ENCODE results near the gene BHLHE40.
"Not testable (repeated sequence)": the region's sequence is repeated elsewhere in the genome, so short reads cannot be mapped to it uniquely, and the experiment has no call there.

BHLHE40 gene

DNA sequence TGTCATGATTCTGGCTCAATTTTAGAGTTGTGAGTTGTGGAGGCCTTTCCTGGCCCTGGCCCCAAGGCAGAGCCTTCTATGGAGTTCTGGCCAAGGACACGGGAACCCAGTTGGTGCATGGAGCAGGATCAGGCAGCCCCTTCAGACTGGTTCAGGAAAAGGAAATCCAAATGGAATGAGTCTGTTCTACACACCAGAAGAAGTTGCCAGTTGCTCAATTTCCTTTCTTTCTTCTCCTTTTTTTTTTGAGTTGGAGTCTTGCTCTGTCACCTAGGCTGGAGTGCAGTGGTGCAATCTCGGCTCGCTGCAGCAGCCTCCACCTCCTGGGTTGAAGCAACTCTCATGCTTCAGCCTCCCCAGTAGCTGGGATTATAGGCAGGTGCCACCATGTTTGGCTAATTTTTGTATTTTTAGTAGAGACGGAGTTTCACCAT is 28.9 kb upstream of the BHLHE40 start:
- no peak for DNase-seq
- Mint-ChIP-seq H3K27ac (peak overlapping the region; percentile 53), H3K4me3 (no peak overlapping the region), H3K4me1 (no peaks in the 10 kb centered on the region), H3K27me3 (no peaks in the 10 kb centered on the region), H3K36me3 (no peaks in the 10 kb centered on the region), H3K9me3 (no peaks in the 10 kb centered on the region)
- CTCF ChIA-PET = no interaction called here

DNA sequence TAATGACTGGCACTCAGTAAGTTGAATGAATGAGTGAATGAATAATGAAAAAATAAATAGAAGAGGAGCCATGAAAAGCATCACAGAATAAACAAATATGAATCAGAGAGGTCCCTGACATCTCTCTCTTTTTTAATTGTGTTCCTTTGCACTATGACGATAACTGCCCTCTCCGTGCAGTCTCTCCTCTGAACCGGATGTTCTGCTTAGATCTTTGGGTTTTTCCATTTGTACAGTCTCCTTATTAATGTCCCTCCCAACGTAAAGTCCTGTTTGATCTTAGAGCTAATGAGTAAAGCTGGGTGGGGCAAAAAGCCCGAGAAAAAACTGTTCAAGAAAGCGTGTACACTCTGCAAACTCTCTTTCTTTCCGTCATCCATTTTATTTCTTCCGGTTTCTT is 28.3 kb upstream of the BHLHE40 start:
- Mint-ChIP-seq H3K36me3 (no peaks in the 10 kb centered on the region), H3K4me3 (no peak overlapping the region), H3K9me3 (no peaks in the 10 kb centered on the region), H3K27me3 (peaks cover 3% of the 10 kb centered on the region), H3K4me1 (no peaks in the 10 kb centered on the region), H3K27ac (no peak overlapping the region)
- no peak for DNase-seq
- CTCF ChIA-PET = no interaction called here

DNA sequence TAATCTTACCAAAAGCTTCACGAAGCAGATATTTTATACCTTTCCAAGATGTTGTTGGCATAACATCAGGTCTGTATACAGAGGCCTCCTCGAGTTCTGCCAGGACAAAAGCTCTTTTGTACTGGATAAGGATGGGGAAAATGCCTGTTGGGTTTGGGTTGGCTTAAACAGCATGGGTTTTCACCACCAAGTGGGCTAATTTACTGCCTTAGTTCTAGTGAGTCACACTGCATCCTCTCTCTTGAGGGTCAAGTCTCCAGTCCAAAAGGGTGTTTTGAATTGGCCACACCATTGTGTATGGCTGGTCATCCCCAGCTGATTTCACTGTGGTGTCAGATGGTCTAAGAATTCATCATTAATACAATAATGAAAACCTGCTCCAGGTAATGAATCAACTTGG is 26.1 kb upstream of the BHLHE40 start:
- CTCF ChIA-PET = no interaction called here
- Mint-ChIP-seq H3K36me3 (peaks cover 8% of the 10 kb centered on the region), H3K27me3 (peaks cover 10% of the 10 kb centered on the region), H3K4me1 (no peaks in the 10 kb centered on the region), H3K9me3 (peaks cover 10% of the 10 kb centered on the region), H3K4me3 (no peak overlapping the region), H3K27ac (no peak overlapping the region)
- DNase-seq = no peak

DNA sequence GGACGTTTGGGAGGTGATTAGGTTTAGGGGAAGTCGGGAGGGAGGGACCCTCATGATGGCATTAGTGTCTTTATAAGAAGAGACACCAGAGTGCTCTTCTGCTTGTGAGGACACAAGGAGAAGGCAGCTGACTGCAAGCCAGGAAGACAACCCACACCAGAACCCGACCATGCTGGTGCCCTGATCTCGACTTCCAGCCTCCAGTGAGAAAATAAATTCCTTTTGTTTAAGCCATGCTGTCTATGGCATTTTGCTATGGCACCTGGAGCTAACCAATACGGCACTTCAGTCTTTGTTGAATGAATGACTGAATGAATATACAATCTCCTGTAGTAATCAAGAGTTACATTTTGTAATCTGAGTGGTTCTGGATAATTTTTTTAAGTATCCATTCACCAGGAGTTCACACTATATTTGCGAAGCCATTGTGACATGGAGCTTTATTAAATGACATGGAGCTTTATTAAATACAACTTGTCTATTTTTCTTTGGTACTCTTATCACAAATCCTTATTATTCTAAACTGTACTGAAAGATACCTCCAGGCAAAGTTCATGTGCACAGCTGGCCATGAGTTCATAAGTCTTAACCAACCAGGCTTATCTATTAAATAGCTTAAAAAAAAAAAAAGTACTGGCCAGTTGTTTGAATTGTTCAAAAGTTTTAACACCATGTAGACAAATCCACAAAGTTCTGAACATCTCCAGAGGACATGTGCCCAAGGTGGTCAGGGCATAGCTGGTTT is 24.8 kb upstream of the BHLHE40 start:
- Mint-ChIP-seq H3K4me3 (no peak overlapping the region), H3K9me3 (peaks cover 18% of the 10 kb centered on the region)
- CTCF ChIA-PET = interaction anchor here (0.7 kb wide), 1 partner anchor 69 kb away, joined by 4 read pairs; no protein-coding TSS in a partner anchor

DNA sequence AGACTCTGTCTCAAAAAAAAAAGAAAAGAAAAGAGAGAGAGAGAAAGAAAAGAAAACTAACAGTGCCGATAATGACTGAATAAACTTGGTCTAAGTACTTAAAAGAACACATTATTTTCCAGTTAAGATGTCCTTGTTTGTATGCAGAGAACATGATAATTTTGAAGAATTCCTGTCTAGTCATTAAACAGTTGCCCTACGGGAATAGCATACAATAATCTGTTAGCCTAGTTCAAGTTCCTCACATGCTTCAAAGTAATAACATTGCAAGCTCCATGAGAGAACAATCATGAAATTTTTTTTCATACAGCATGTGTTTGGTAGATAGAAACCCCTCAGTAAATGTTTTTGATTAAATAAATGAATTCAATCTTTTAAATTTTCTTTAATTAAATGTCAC is 23.1 kb upstream of the BHLHE40 start:
- CTCF ChIA-PET = interaction anchor here (1.3 kb wide), 1 partner anchor 20 kb away, joined by 4 read pairs; no protein-coding TSS in a partner anchor
- H3K4me3 Mint-ChIP-seq = no peak overlapping the region
- peaks cover 18% of the 10 kb centered on the region for H3K9me3 Mint-ChIP-seq
- H3K27ac Mint-ChIP-seq = no peak overlapping the region
- no peak for DNase-seq
- peaks cover 17% of the 10 kb centered on the region for H3K36me3 Mint-ChIP-seq
- H3K27me3 Mint-ChIP-seq = peaks cover 14% of the 10 kb centered on the region
- no peaks in the 10 kb centered on the region for H3K4me1 Mint-ChIP-seq

More for the DNA sequence above, 24.8 kb upstream of the BHLHE40 start:
- Mint-ChIP-seq H3K27me3 (peaks cover 14% of the 10 kb centered on the region), H3K36me3 (peaks cover 17% of the 10 kb centered on the region), H3K27ac (no peak overlapping the region), H3K4me1 (no peaks in the 10 kb centered on the region)
- no peak for DNase-seq

DNA sequence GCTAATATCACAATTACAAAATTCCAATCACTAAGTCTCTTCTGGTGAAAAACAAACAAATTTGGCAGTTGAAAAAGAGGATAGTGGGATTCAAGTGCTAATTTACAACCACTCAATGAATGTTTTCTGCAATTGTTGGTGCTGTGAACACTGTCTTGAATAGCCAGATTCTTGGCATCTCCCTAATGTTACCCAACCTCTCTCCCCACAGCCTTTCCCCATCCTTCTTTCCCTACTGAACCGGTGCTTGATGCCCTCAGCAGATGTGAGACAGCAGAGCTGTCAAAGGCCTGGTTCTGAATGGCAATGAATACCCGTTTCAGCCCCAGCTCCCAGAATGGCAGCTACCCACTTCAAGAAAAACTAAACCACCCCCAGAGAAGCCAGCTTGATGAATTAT is 22.5 kb upstream of the BHLHE40 start:
- Mint-ChIP-seq H3K4me3 (no peak overlapping the region), H3K27me3 (peaks cover 14% of the 10 kb centered on the region), H3K27ac (no peak overlapping the region), H3K9me3 (peaks cover 18% of the 10 kb centered on the region), H3K4me1 (no peaks in the 10 kb centered on the region), H3K36me3 (peaks cover 17% of the 10 kb centered on the region)
- DNase-seq = no peak
- CTCF ChIA-PET = interaction anchor here (1.3 kb wide), 1 partner anchor 19 kb away, joined by 4 read pairs; no protein-coding TSS in a partner anchor

DNA sequence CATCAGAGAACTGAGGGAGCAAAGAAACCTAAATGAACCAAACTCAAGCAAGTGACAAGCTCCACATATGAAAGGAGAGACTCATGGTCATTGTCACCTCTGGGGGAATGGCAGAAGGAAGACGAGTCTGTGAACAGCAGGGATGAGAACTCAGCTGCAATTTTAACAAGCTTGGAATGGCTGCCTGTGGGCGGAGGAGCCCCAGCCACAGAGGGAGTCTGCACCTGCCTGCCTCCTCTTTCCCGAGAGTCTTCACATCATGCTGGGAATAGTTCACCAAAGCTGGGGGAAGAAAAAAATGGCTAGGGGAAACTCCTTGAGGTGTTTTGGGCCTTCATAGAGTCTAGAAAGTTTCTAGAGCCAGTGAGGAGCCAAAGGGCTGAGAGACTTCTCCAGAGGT is 21.3 kb upstream of the BHLHE40 start:
- Mint-ChIP-seq H3K4me1 (no peaks in the 10 kb centered on the region), H3K27ac (no peak overlapping the region), H3K27me3 (peaks cover 14% of the 10 kb centered on the region), H3K36me3 (peaks cover 17% of the 10 kb centered on the region), H3K9me3 (peaks cover 18% of the 10 kb centered on the region), H3K4me3 (no peak overlapping the region)
- DNase-seq = no peak
- CTCF ChIA-PET = interaction anchor here (0.9 to 1.5 kb wide), 2 partner anchors 18 to 68 kb away, joined by 3 to 6 read pairs; no protein-coding TSS in a partner anchor

DNA sequence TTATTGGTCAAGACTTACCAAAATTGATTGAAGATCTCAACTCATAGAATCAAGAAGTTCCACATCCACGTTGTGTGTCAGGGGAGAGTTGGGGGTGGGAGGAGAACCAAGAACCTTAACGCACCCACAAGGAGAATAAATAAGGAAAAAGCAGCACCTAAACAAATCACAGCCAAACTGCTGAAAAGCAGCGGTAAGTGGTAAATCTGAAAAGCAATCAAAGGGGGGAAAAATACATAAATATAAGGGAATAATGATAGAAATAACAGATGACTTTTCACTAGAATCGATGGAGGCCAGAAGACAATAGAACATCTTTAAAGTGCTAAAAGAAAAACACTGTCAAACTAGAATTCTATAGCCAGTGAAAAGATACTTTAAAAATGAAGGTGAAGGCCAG is 20.1 kb upstream of the BHLHE40 start:
- Mint-ChIP-seq H3K4me3 (no peak overlapping the region), H3K27me3 (peaks cover 14% of the 10 kb centered on the region), H3K4me1 (no peaks in the 10 kb centered on the region), H3K27ac (peak overlapping the region; percentile 28), H3K36me3 (peaks cover 17% of the 10 kb centered on the region), H3K9me3 (peaks cover 18% of the 10 kb centered on the region)
- DNase-seq = no peak
- CTCF ChIA-PET = no interaction called here

DNA sequence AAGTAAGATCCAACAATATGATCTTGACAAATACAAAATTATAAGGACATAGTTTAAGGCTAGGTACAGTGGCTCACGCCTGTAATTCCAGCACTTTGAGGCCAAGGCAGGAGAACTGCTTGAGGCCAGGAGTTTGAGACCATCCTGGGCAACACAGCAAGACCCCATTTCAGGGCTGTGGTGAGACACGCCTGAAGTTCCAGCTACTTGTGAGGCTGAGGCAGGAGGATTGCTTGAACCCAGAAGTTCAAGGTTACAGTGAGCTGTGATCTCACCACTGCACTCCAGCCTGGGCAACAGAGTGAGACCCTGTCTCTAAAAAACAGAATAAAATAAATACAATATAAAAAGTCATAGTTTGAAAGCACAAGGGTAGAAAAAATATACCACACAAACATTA is 17.4 kb upstream of the BHLHE40 start:
- Mint-ChIP-seq H3K9me3 (peaks cover 36% of the 10 kb centered on the region), H3K27me3 (peaks cover 16% of the 10 kb centered on the region), H3K36me3 (peaks cover 34% of the 10 kb centered on the region), H3K4me1 (peaks cover 18% of the 10 kb centered on the region)
- DNase-seq, H3K27ac Mint-ChIP-seq, H3K4me3 Mint-ChIP-seq, CTCF ChIA-PET: not testable (repeated sequence)

DNA sequence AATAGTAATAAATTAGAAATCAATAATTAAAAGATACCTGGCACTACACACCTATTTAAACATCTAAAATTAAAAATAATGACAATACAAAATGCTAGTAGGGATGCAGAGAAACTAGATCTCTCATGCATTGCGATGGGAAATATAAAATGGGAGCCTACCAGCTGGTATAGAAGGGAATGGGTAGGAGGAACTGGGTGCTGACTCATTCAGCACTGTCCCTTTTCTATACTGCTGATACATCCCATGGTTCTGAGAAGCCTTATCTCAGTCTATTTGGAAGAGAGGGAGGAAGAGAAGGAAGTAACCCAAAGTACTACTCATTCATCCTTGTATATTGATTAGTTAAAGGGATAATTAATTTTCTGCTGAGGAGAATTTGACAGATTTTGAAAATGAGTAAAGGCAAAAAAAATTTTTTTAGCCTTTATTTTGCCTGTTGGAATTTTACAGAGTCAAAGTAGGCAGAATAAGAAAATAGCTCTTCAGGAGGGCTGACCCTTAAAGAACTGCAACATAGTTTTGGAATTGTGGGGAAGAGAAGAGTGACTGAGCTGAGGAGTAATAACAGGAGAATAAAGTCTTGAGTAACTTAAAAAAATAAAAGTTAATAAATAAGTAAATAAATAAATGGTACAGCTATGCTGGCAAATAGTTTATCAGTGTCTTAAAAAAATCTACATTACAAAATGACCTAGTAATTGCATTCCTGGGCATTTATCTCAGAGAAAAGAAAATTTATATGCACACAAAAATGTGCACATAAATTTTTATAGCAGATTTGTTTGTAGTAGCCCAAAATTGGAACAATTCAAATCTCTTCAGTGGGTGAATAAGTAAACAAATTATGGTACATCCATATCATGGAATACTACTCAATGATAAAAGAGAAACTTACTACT is 15.3 kb upstream of the BHLHE40 start:
- CTCF ChIA-PET = no interaction called here
- peaks cover 42% of the 10 kb centered on the region for H3K9me3 Mint-ChIP-seq
- no peak for DNase-seq

DNA sequence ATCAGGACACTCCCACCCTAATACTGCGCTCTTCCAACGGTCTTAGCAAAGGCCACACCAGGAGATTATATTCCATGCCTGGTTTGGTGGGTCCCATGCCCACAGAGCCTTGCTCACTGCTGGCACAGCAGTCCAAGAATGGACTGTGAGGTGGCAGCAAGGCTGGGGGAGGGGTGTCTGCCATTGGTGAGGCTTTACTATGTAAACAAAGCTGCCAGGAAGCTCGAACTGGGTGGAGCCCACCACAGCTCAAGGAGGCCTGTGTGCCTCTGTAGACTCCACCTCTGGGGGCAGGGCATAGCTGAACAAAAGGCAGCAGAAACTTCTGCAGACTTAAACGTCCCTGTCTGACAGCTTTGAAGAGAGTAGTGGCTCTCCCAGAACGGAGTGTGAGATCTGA is 13.2 kb upstream of the BHLHE40 start:
- DNase-seq = peak; percentile 73
- Mint-ChIP-seq H3K27ac (peak overlapping the region; percentile 74), H3K36me3 (peaks cover 48% of the 10 kb centered on the region), H3K9me3 (peaks cover 54% of the 10 kb centered on the region), H3K4me1 (peaks cover 23% of the 10 kb centered on the region)
- CTCF ChIA-PET = interaction anchor here (3.2 kb wide), 1 partner anchor 10 kb away, joined by 10 read pairs; no protein-coding TSS in a partner anchor
- not testable (repeated sequence) for H3K4me3 Mint-ChIP-seq, H3K27me3 Mint-ChIP-seq

More for the DNA sequence above, 15.3 kb upstream of the BHLHE40 start:
- H3K36me3 Mint-ChIP-seq = peaks cover 41% of the 10 kb centered on the region
- H3K4me1 Mint-ChIP-seq = peaks cover 23% of the 10 kb centered on the region
- no peak overlapping the region for H3K27ac Mint-ChIP-seq
- peaks cover 8% of the 10 kb centered on the region for H3K27me3 Mint-ChIP-seq
- no peak overlapping the region for H3K4me3 Mint-ChIP-seq

DNA sequence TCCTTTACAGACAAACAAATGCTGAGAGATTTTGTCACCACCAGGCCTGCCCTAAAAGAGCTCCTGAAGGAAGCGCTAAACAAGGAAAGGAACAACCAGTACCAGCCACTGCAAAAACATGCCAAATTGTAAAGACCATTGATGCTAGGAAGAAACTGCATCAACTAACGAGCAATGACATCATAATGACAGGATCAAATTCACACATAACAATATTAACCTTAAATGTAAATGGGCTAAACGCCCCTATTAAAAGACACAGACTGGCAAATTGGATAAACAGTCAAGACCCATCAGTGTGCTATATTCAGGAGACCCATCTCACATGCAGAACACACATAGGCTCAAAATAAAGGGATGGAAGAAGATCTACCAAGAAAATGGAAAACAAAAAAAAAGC is 11.6 kb upstream of the BHLHE40 start:
- H3K27me3 Mint-ChIP-seq, H3K4me3 Mint-ChIP-seq, H3K27ac Mint-ChIP-seq, DNase-seq: not testable (repeated sequence)
- Mint-ChIP-seq H3K9me3 (peaks cover 61% of the 10 kb centered on the region), H3K4me1 (peaks cover 23% of the 10 kb centered on the region), H3K36me3 (peaks cover 53% of the 10 kb centered on the region)
- CTCF ChIA-PET = interaction anchor here (3.2 kb wide), 1 partner anchor 9 kb away, joined by 10 read pairs; no protein-coding TSS in a partner anchor

DNA sequence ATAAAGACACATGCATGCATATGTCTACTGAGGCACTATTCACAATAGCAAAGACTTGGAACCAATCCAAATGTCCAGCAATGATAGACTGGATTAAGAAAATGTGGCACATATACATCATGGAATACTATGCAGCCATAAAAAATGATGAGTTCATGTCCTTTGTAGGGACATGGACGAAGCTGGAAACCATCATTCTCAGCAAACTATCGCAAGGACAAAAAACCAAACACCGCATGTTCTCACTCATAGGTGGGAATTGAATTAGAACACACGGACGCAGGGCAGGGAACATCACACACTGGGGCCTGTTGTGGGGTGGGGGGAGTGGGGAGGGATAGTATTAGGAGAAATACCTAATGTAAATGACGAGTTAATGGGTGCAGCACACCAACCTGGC is 7.8 kb upstream of the BHLHE40 start:
- H3K4me3 Mint-ChIP-seq, H3K27ac Mint-ChIP-seq, DNase-seq, CTCF ChIA-PET, H3K27me3 Mint-ChIP-seq: not testable (repeated sequence)
- H3K9me3 Mint-ChIP-seq = peaks cover 48% of the 10 kb centered on the region
- H3K36me3 Mint-ChIP-seq = peaks cover 49% of the 10 kb centered on the region
- H3K4me1 Mint-ChIP-seq = peaks cover 25% of the 10 kb centered on the region

DNA sequence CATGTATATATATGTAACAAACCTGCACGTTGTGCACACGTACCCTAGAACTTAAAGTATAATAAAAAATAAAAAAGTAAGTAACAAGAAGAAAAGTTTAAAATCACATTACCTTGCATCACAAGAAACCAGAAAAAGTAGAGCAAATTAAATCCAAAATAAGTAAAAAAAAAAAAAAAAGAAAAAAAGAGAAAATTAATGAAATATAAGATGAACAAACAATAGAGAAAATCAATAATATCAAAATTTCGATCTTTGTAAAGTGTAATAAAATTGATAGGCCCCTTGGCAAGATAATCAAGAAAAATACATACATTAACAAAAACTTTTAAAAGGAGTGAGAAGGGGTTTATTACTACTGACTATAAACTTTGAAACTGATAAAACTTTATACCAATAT is 7.4 kb upstream of the BHLHE40 start:
- no peak for DNase-seq
- Mint-ChIP-seq H3K27ac (no peak overlapping the region), H3K4me3 (no peak overlapping the region), H3K27me3 (peaks cover 4% of the 10 kb centered on the region), H3K4me1 (peaks cover 25% of the 10 kb centered on the region), H3K36me3 (peaks cover 45% of the 10 kb centered on the region), H3K9me3 (peaks cover 44% of the 10 kb centered on the region)
- CTCF ChIA-PET = interaction anchor here (1.3 to 9.6 kb wide), 3 partner anchors 137 to 259 kb away, joined by 3 to 158 read pairs (median 4); no protein-coding TSS in a partner anchor
